NCI-H2171 treated with DMSO at 0.1 percent for 48 hours (cell line): Measurements from ENCODE around the gene ADCY1.

ENCODE experiments used
- DNase-seq: peaks from one replicate; lab custom pipeline; 2025; lab: John Stamatoyannopoulos, UW

ADCY1 gene

DNA sequence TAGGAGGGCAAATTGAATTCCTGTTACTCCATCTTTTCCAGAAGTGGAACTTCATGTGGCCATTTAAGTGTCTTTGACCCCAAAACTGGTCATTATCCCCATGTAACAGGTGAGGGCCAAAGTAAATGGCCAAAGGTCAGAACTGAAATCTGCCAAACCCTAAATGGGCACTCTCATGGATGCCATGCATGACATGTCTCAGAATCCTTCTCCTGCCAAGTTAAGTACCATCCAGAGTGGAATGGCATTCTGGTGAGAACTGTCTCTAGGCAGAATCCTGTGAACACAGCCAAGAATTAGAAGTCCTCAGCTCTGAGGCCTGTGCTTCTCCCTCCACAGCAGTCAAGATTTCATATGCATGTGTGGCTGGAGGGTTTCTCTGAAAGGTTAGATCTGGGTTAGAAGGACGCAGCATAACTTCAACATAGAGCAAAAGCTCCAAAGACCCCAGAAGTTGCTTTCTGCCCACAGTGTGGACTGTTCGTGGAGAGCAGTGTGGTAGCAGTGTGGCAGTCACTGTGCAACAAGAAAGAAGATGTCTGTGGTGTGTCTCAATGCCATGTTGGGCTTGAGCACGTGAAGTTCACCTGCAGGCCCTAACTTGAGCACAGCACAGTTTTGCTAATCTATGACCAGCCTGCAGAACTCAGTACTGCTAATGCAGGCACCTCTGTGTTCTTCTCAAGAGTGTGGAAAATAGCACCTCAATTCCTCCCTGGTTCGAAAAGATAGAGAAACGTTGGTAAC lies 121.3 kb downstream of the ADCY1 start:
- DNase-seq: no peak

GRCh38 chr7:45696476-45696875 lies 122.3 kb downstream of the ADCY1 start:
- no peak for DNase-seq

GRCh38 chr7:45697576-45698136 lies 123.5 kb downstream of the ADCY1 start:
- no peak for DNase-seq

DNA sequence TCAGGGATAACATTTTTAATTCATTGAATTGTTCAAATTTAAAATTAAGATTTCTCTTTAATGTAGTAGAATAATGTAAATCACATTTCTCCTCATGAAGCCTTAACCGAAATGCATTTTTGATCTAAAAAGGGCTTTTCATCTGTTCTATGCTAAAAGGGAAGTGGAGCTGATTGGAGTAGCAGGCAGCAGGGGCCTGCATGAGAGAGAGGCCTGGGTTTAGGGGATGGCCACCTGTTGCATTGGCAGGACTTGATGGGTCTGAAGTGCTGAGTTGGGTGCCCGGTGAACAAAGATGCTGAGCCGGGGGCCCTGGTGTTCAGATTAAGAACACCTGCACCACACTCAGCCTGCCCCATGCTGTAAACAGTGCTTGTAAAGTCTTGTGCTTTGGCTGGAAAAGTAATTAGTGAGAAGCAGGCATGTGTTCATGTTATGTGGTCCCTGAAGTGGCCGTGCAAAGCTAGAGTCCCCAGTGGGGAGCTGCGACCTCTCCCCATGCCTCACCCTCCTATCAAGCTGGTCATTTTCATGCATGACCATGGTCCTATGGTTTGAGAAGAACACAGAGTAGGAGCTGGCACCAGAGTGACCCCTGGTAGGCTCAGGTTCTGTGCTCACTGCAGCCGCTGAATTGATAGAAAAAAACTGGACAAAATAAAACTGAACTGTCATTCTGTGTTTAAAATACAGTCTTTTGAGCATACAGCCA lies 124.3 kb downstream of the ADCY1 start:
- DNase-seq: no peak

DNA sequence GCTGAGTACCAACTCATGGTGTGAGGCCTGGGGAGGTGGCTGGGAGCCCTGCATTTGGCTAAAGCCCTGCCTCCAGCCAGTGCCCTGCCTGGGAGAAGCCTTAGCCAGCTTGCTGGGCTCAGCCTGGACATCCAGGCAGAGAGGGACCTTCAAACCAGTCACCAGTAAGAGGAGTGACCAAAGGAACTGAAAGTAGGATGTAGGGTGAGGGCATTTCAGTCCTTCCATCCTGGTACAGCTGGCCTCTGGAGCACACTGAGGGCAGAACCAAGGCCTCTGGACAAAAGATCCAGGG lies 124.8 kb downstream of the ADCY1 start:
- no peak for DNase-seq

DNA sequence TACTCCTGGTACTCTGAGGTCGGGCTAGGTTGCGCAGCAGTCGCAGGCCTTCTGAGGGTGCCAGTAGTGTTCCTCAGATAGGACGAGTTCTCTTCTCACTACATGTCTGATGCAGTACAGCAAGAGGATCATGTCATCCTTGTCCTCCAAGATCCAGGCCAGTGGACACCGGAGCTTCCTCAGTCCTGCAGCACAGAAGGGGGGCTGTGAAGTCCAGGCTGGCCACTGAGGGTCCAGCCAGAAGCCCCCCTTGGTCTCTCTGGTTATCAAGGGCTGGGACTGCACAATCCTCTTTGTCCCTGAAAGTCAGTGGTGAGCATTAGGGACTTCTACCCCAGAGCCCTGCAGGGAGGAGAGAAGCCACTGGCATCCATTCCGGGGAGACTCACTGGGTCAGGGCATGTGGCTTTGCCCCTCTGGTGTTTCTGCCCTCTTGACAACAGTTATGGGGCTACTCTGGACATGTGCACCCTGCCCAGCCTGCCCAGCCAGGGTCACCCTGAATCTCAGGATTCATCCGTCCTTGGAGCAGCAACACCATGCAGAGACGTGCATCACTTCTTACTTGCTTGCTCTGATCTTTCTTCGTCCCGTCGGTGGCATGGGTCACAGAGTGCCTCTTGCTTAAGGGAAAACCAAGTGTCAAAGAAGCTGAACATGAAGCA lies 125.7 kb downstream of the ADCY1 start:
- DNase-seq: no peak

GRCh38 chr7:45700556-45700955 lies 126.4 kb downstream of the ADCY1 start:
- DNase-seq: no peak

DNA sequence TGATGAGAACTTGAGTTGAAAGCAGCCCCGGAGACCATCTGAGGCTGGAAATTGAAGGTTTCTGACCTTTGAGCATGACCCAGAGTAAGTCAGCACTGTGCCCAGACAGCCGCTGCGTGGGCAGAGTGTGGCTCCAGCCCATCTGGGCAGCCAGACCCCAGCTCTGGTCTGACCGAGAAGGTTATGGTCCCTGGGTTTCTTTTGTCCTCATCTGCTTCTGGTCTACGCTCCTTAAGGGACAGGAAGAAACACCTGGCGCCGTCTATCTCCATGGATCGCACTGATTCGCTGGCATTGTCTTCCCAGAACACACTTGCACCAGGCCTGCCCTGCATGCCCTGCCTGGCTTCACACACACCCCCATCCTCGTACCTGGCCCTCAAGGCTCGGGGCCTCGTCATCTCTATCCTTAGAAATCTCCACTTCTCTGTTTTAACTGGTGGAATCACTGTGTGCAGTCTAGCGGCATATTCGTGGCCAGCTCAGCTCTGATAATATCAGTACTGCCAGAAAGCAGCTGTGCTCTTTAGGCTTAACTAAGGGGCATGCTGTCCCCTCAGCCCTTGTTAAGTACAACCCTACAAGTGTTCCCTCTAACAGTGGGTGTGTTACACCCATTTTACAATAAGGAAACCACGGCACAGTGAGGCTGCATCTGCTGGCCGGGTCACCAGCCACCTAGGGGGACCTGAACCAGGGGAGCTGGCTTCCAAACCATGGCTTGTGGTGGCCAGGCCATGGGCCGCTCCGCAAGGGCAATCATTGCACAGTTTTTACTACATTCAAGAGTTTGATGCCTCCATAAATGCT lies 127.7 kb downstream of the ADCY1 start:
- no peak for DNase-seq

DNA sequence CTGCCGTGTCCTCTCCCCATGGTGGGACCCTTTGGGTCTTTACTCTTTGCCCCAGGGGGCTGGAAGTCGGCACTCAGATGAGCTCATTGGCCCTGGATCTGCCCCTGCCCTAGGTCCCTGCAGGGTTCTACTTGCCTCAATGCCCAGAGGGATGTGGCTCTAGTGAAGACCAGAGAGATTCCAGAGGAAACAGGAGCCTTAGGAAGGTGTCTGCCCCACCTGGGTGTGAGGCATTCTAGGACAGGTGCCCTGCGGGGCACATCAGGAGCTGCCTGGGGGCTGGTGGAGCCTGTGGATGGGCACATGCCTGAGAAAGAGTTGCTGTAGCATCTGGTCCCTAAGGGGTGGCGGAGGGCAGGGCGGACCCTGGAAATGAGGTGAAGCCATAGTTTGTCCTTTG lies 128.6 kb downstream of the ADCY1 start:
- DNase-seq: no peak

DNA sequence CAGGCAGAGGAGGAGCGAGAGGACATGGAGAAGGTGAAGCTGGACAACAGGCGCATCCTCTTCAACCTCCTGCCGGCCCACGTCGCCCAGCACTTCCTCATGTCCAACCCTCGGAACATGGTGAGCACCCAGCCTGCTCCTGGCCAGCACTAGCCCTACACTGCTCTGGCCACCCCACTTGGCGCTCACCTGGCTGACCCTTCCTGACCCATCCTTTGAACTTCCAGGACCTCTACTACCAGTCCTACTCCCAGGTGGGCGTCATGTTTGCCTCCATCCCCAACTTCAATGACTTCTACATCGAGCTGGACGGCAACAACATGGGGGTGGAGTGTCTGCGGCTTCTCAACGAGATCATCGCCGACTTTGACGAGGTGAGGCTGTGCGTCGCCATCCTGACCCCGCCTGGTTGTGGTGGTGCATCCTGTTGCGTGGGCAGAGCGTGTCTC lies 129.2 kb downstream of the ADCY1 start:
- DNase-seq: no peak

GRCh38 chr7:45703911-45704682 lies 129.9 kb downstream of the ADCY1 start:
- DNase-seq: no peak

- no peak for DNase-seq
Observed at GRCh38 chr7:45704683-45705016, 130.5 kb downstream of the ADCY1 start.

DNA sequence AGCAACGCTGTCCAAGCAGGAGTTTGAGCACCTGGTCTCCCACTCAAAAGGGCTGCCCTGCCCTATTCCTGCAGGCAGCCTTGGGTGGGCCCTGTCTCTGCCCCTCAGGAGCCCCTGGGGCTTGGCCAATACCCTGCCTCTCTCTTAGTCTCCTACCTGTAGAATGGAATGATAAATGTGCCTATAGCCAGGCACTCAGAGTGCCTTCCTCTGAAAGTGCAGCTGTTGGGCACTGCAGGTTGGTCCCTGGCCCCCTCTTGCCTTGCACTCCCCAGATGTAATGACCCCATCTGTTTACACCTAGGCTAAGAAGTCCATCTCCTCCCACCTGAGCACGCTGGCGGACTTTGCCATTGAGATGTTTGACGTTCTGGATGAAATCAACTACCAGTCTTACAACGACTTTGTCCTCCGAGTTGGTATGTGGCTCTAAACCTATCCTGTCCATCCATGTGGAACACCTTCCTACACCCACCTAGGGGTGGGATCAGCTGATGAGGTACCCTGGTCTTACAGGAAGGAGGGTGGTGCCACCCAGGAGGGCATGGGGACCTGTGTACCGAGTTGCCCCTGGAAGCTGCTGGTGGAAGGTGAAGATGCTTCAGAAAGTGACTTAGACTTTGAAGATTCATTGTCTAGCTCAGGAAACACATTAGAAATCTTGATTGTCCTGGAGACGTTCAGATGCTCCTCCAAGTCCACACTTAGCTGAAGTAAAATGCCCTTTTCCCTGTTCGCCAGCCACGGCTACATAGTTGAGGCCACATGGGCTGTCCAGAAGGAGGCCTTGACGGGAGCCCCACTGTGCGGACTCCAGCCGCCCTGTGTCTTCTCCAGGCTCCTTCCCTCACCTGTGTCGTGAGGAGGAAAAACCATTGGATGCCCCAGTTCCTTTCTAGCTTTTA lies 134.1 kb downstream of the ADCY1 start:
- DNase-seq: no peak

DNA sequence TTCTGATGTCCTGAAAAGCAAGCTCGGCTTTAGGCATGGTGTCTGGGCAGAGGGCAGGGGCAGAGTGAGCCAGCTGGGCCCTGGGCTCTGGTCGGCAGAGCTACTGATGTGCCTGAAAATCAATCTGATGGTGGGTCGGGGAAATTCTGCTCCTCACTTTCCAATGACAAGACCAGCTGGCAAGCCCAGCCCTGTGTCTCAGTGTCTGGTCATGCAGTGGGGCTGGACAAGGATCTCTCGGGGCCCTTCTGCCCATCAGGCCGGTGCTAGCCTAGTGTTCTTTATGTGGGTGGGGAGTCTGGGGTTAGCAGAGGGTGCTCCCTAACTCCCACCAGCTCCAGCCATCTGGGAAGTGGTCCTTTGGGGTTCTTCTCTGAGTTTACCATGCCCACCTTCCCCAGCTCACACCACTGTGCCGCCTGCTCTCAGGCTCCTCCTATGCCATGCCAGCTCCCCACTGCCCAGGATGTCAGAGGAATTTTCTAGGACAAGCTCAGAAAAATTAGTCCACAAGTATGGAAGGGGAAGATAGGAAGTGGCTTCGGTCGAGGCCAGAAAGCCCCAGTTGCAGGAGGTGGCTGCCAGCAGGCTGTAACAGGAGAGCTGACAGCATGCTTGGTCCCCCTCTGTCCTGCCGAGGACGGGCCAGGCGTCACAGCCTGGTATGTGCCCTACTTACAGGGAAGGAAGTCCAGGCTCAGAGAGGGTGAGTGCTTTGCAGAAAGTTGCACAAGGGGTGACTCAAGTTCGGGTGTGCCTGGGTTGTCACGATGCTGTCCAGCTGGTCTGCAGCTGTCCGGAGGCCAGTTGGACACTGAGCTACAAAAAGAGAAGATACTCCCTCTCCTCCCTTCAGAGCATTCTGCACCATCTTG lies 135.2 kb downstream of the ADCY1 start:
- no peak for DNase-seq

GRCh38 chr7:45710271-45711160 lies 136.3 kb downstream of the ADCY1 start:
- DNase-seq: no peak

- DNase-seq: no peak
Observed at GRCh38 chr7:45711161-45711490, 137.0 kb downstream of the ADCY1 start.

DNA sequence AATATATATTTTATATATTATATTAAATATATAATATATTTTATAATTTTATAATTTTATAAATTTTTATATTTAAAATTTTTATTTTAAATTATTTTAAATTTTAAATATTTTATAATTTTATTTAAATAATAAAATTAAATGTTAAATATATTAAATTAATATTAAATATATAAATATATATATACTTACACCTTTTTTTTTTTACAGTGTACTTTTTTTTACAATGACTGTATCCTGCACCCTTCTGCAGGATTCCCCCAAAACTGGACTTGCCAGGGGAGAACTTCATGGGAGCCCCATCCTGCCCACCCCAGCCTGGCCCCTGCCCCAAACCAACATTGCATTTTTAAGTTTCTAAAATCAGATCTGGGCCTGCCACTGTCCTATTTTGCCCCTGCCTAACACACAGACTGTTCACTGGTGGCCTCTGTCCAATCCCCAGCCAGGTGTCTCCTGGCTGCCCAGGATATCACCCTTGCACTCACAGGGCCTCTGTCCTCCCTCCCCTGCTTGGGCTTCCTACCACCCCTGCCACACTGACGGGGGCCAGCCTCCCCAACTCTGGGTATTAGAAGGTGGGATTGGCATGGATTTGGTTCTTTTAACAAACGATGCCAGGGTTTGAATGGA lies 138.0 kb downstream of the ADCY1 start:
- no peak for DNase-seq
